Smooth muscle cell (in vitro differentiated cells): Measurements from ENCODE around the gene RELA. TPM values are rescaled to one million over a fixed set of nuclear protein-coding genes. Genes with fewer than 3 reads are reported as not detected.

Experiments
- DNase-seq: peaks from one replicate; lab custom pipeline; 2025; ENCODE audit not compliant: unreplicated experiment; lab: John Stamatoyannopoulos, UW
- H2AFZ ChIP-seq: fragments of 200-600 bp; sonication (generic); 2 replicates; pipeline ENCODE4 v1.6.0; 2016; ENCODE audit warnings: antibody characterized with exemption, low read depth, mild to moderate bottlenecking
- H3F3A ChIP-seq: fragments of 200-600 bp; sonication (generic); 2 replicates; pipeline ENCODE4 v1.6.0; 2017; ENCODE audit warnings: antibody characterized with exemption, low read depth
- H3K27ac ChIP-seq: fragments of 200-600 bp; sonication (generic); 2 replicates; pipeline ENCODE4 v1.5.1; 2016; ENCODE audit warnings: low read depth, mild to moderate bottlenecking
- H3K27me3 ChIP-seq: fragments of 200-600 bp; sonication (generic); 2 replicates; pipeline ENCODE4 v1.6.1; 2016; ENCODE audit warnings: low read depth, mild to moderate bottlenecking
- H3K36me3 ChIP-seq: fragments of 200-600 bp; sonication (generic); 2 replicates; pipeline ENCODE4 v1.5.1; 2016; ENCODE audit warnings: low read depth
- H3K4me1 ChIP-seq: fragments of 200-600 bp; sonication (generic); 2 replicates; pipeline ENCODE4 v1.5.1; 2016; ENCODE audit warnings: low read depth
- H3K4me2 ChIP-seq: fragments of 200-600 bp; sonication (generic); 2 replicates; pipeline ENCODE4 v1.6.0; 2016; ENCODE audit warnings: mild to moderate bottlenecking
- H3K4me3 ChIP-seq: fragments of 200-600 bp; sonication (generic); 2 replicates; pipeline ENCODE4 v1.5.1; 2016; ENCODE audit warnings: mild to moderate bottlenecking
- H3K79me2 ChIP-seq: fragments of 200-600 bp; sonication (generic); 2 replicates; pipeline ENCODE4 v1.6.0; 2016; ENCODE audit warnings: low read depth, mild to moderate bottlenecking
- H3K9ac ChIP-seq: fragments of 200-600 bp; sonication (generic); 2 replicates; pipeline ENCODE4 v1.6.0; 2016; ENCODE audit warnings: low read depth
- H3K9me3 ChIP-seq: fragments of 200-600 bp; sonication (generic); replicated peaks from 2 replicates; pipeline ENCODE4 v1.5.1; 2016; ENCODE audit warnings: low read depth
- H4K20me1 ChIP-seq: fragments of 200-600 bp; sonication (generic); 2 replicates; pipeline ENCODE4 v1.6.0; 2016; ENCODE audit warnings: low read depth
- WGBS: methylation state at CpG from one replicate; pipeline ENCODE4 v1.1.7; 2016; ENCODE audit warnings: low lambda C conversion rate; 5-methylcytosine and 5-hydroxymethylcytosine counted together
- polyA plus RNA-seq: library from polyadenylated mRNA; unstranded; fragments of >200 nt; fragmentation: Nextera tagmentation; extraction: Ambion mirVana; gene quantifications from 2 replicates; pipeline ENCODE4 v1.2.1, GENCODE V29; 2016
- total RNA-seq: library from RNA; depleted of rRNA; stranded (reverse); fragments of >200 nt; gene quantifications from 2 replicates; pipeline ENCODE4 v1.2.3, GENCODE V29; 2014
- TF ChIP-seq, protein P1 (sequence below): fragments of 200-600 bp; sonication (generic); IDR thresholded peaks from 2 replicates; pipeline ENCODE4 v1.5.1; 2017; ENCODE audit warnings: borderline replicate concordance, mild to moderate bottlenecking, antibody characterized with exemption; ENCODE audit not compliant: insufficient read depth, poor library complexity, severe bottlenecking

The RELA gene
- total and polyA plus RNA-seq, 2 experiments from 2014 or later = 41.7 to 82.8 TPM

DNA sequence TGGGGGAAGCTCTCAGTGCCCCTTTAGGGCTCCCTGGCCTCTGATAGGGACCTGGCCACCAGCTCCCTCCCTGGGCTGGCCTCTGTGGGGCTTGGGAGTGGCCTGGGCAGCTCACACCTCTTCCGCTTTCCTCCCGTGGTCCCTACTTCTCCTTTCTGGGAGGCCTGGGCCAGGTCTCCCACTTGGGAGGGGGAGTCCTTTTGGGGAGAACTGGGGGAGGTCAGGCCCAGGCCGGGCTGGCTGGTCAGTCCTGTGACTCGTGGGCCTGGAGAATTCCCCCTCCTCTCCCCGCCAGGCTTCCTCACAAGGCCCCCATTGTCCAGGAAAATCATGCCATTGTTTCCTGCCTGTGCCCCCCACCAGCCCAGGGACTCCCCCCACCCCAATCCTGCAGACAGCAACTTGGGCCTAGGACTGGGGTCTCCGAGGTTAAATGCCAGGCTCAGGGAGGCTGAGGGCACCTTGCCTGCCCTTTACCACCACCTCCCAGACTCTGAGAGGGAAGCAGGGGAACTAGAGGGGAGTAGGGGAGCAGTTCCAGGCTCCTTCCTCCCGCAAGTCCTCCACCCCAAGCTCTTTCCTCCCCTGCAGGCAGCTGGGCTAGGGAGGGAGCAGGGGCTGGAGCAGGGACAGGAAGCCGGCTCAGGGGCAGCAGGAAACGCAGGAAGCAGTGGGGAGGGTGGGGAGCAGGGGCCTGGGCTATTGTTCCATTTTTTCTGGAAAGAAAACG is 51.5 kb downstream of the RELA start:
- Histone ChIP-seq H4K20me1 (peaks cover 65% of the 10 kb centered on the region), H3K4me3 (peak overlapping the region; percentile 65), H3K4me2 (peak overlapping the region; percentile 90), H2AFZ (no peak overlapping the region), H3K27ac (no peak overlapping the region), H3K9ac (no peak overlapping the region), H3K36me3 (no peaks in the 10 kb centered on the region), H3K4me1 (peaks cover 29% of the 10 kb centered on the region), H3K79me2 (peaks cover 35% of the 10 kb centered on the region), H3F3A (peaks cover 5% of the 10 kb centered on the region), H3K27me3 (no peaks in the 10 kb centered on the region), H3K9me3 (no peaks in the 10 kb centered on the region)
- no peak for DNase-seq
- WGBS = 80% methylated on average over 10 of the region's 10 CpGs
- TF ChIP-seq, protein P1, sequence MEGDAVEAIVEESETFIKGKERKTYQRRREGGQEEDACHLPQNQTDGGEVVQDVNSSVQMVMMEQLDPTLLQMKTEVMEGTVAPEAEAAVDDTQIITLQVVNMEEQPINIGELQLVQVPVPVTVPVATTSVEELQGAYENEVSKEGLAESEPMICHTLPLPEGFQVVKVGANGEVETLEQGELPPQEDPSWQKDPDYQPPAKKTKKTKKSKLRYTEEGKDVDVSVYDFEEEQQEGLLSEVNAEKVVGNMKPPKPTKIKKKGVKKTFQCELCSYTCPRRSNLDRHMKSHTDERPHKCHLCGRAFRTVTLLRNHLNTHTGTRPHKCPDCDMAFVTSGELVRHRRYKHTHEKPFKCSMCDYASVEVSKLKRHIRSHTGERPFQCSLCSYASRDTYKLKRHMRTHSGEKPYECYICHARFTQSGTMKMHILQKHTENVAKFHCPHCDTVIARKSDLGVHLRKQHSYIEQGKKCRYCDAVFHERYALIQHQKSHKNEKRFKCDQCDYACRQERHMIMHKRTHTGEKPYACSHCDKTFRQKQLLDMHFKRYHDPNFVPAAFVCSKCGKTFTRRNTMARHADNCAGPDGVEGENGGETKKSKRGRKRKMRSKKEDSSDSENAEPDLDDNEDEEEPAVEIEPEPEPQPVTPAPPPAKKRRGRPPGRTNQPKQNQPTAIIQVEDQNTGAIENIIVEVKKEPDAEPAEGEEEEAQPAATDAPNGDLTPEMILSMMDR = no peak

DNA sequence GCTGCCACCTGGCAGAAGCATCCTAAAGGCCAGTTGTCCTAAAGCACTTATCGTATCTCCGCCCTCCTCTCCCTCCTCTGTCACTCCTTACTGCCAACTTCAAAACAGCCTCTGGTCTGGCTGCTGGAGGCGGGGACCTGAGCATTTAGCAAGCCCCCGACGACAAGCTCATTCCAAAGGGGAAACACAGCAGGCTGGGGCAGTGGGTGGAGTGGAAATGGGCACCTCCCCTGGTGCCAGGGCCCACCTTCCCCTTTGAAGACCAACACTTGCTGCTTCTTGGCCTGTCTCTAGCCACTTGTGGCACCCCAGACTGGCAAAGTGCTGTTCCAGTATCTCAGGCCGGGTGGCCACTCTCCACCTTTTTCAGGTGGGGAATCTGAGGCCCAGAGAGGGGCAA is 52.3 kb downstream of the RELA start:
- H3K4me3 ChIP-seq = no peak overlapping the region
- peaks cover 5% of the 10 kb centered on the region for H3F3A ChIP-seq
- no peak overlapping the region for H3K27ac ChIP-seq
- H4K20me1 ChIP-seq = peaks cover 67% of the 10 kb centered on the region
- H3K4me2 ChIP-seq = no peak overlapping the region
- H3K4me1 ChIP-seq = peaks cover 29% of the 10 kb centered on the region
- DNase-seq = no peak
- peaks cover 31% of the 10 kb centered on the region for H3K79me2 ChIP-seq
- no peaks in the 10 kb centered on the region for H3K9me3 ChIP-seq
- 84% methylated on average over 6 of the region's 6 CpGs for WGBS
- no peaks in the 10 kb centered on the region for H3K27me3 ChIP-seq
- peaks cover 3% of the 10 kb centered on the region for H3K36me3 ChIP-seq
- TF ChIP-seq, protein P1 = no peak
- no peak overlapping the region for H2AFZ ChIP-seq
- no peak overlapping the region for H3K9ac ChIP-seq

DNA sequence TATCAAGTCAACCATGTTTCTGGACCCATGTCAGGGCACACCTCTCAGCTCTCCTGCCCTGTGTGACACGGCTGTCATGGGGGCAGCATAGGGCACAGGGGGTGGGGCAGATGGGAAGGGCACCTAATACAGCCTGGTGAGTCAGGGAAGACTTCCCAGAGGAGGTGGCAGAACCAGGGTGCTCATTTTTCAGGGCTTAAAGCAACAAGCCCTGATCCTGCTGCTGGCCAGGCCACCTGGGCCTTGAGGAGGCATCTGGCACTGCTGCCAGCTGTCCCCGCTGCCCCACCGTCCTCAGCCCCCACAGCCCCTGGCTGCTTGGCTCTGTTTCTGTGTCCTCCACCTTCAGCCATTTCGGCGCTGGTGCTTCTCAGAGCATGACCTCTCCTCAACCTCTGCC is 53.1 kb downstream of the RELA start:
- Histone ChIP-seq H4K20me1 (peaks cover 67% of the 10 kb centered on the region), H3K9ac (no peak overlapping the region), H3K27me3 (no peaks in the 10 kb centered on the region), H3K9me3 (no peaks in the 10 kb centered on the region), H3K36me3 (peaks cover 3% of the 10 kb centered on the region), H3K4me2 (no peak overlapping the region), H3F3A (peaks cover 5% of the 10 kb centered on the region), H3K4me1 (peaks cover 29% of the 10 kb centered on the region), H2AFZ (no peak overlapping the region), H3K4me3 (no peak overlapping the region), H3K79me2 (peaks cover 31% of the 10 kb centered on the region), H3K27ac (no peak overlapping the region)
- WGBS = 92% methylated on average over 5 of the region's 5 CpGs
- TF ChIP-seq, protein P1 = no peak
- no peak for DNase-seq

DNA sequence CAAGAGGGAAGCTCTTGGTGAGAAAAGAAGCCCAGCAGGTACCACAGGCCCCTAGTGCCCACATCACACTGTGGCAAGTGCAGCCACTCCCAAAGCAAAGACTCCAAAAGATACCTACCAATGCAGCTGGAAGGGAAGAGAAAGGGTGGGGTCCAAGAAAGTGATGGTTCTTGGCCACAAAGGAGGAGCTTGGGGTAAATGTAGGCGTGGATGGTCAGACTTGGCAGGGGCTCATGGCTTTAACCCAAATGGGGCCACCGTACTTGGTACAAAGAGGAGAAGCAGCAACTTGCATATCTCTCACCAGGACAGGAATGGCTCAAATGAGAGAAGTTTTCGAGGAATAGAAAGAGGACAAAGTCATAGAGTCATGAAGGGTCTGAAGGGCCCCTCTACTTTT is 53.5 kb downstream of the RELA start:
- H3K79me2 ChIP-seq = peaks cover 31% of the 10 kb centered on the region
- H3K4me3 ChIP-seq = no peak overlapping the region
- H3K27ac ChIP-seq = no peak overlapping the region
- H3K9me3 ChIP-seq = no peaks in the 10 kb centered on the region
- H3K4me2 ChIP-seq = no peak overlapping the region
- peaks cover 3% of the 10 kb centered on the region for H3K36me3 ChIP-seq
- no peak overlapping the region for H3K9ac ChIP-seq
- no peak for DNase-seq
- WGBS = 97% methylated on average over 3 of the region's 3 CpGs
- peaks cover 67% of the 10 kb centered on the region for H4K20me1 ChIP-seq
- H3K4me1 ChIP-seq = peaks cover 29% of the 10 kb centered on the region
- TF ChIP-seq, protein P1 = no peak
- H3F3A ChIP-seq = peaks cover 5% of the 10 kb centered on the region
- H2AFZ ChIP-seq = no peak overlapping the region
- no peaks in the 10 kb centered on the region for H3K27me3 ChIP-seq
